SW 1271 (cell line): Measurements from ENCODE around the gene ADCY9.

ENCODE experiments used
- DNase-seq, 2 experiments: peaks; one replicate each; lab custom pipeline; 2025; lab: John Stamatoyannopoulos, UW

The ADCY9 gene

GRCh38 chr16:4123616-4124300 lies 7.5 kb upstream of the ADCY9 start:
- DNase-seq = no peak

- no peak for DNase-seq
These were observed 3.9 kb upstream of the ADCY9 start for GRCh38 chr16:4120176-4120575.

GRCh38 chr16:4117250-4117578 lies 972 bp upstream of the ADCY9 start:
- DNase-seq = no peak

GRCh38 chr16:4115949-4116318 lies 308 bp downstream of the ADCY9 start:
- no peak for DNase-seq

- peak in 1 of 2 experiments; percentile 15 for DNase-seq
These were observed 863 bp downstream of the ADCY9 start for GRCh38 chr16:4115209-4115948.

- DNase-seq = no peak
These were observed 1.7 kb downstream of the ADCY9 start for GRCh38 chr16:4114257-4115208.

- no peak for DNase-seq
These were observed 2.6 kb downstream of the ADCY9 start for GRCh38 chr16:4113358-4114256.

GRCh38 chr16:4111748-4112696 lies 4.2 kb downstream of the ADCY9 start:
- no peak for DNase-seq

- no peak for DNase-seq
These were observed 5.6 kb downstream of the ADCY9 start for GRCh38 chr16:4110680-4111079.

GRCh38 chr16:4110065-4110464 lies 6.2 kb downstream of the ADCY9 start:
- no peak for DNase-seq

- DNase-seq = no peak
These were observed 6.9 kb downstream of the ADCY9 start for GRCh38 chr16:4109250-4109736.

- no peak for DNase-seq
These were observed 9.7 kb downstream of the ADCY9 start for GRCh38 chr16:4106516-4106915.

GRCh38 chr16:4105848-4106247 lies 10.4 kb downstream of the ADCY9 start:
- no peak for DNase-seq

- DNase-seq = no peak
These were observed 12.5 kb downstream of the ADCY9 start for GRCh38 chr16:4103745-4104144.

- DNase-seq = no peak
These were observed 14.6 kb downstream of the ADCY9 start for GRCh38 chr16:4101421-4102219.

GRCh38 chr16:4098501-4098900 lies 17.7 kb downstream of the ADCY9 start:
- DNase-seq = no peak

- no peak for DNase-seq
These were observed 18.4 kb downstream of the ADCY9 start for GRCh38 chr16:4097826-4098240.

GRCh38 chr16:4096509-4096908 lies 19.7 kb downstream of the ADCY9 start:
- DNase-seq = no peak

GRCh38 chr16:4094127-4094773 lies 22.0 kb downstream of the ADCY9 start:
- no peak for DNase-seq
